Panc1 (cell line): ENCODE data around the gene CATSPER3. TPM values are rescaled to one million over a fixed set of nuclear protein-coding genes. Genes with fewer than 3 reads are reported as not detected.

Experiments
- ATAC-seq: fragments of 200-7000 bp; cut with Tn5 transposase; 2 replicates; pipeline ENCODE4 v1.9.1; 2020; ENCODE audit warnings: mild to moderate bottlenecking, moderate library complexity
- BruUV-seq: library from RNA; stranded (reverse); fragments of 400-500 nt; replicated peaks from 2 replicates; lab custom pipeline; 2021; lab: Mats Ljungman, UMichigan
- CTCF ChIA-PET: fragments of 300-600 bp; sonication (Branson Sonifier 250); formaldehyde crosslinking; loops from one replicate; lab custom pipeline; 2022; ENCODE audit warnings: antibody characterized with exemption; lab: Charles Lee
- POLR2A ChIA-PET: fragments of 300-600 bp; sonication (Branson Sonifier 250); formaldehyde crosslinking; loops from one replicate; lab custom pipeline; 2022; ENCODE audit warnings: antibody characterized with exemption; lab: Charles Lee
- DNase-seq: peaks from one replicate; pipeline ENCODE4 v3.0.0-alpha.2; 2010; ENCODE audit warnings: low read depth, low spot score
- H3K27ac ChIP-seq: 2 replicates; pipeline ENCODE4 v1.5.1; 2011; ENCODE audit warnings: mild to moderate bottlenecking, low read length, inconsistent platforms
- H3K27me3 ChIP-seq: fragments of 200-500 bp; sonication (Bioruptor generic); 2 replicates; pipeline ENCODE4 v1.6.0; 2014; ENCODE audit warnings: low read length, inconsistent platforms; ENCODE audit not compliant: control insufficient read depth, insufficient read depth
- H3K36me3 ChIP-seq: fragments of 200-500 bp; sonication (Bioruptor generic); 2 replicates; pipeline ENCODE4 v1.5.1; 2014; ENCODE audit warnings: inconsistent platforms, mild to moderate bottlenecking, low read length, moderate library complexity; ENCODE audit not compliant: control insufficient read depth, insufficient read depth
- H3K4me1 ChIP-seq: 2 replicates; pipeline ENCODE4 v1.5.1; 2011; ENCODE audit warnings: inconsistent platforms, mild to moderate bottlenecking, low read length, moderate library complexity; ENCODE audit not compliant: control insufficient read depth, insufficient read depth
- H3K4me3 ChIP-seq, 2 experiments: 2 replicates each; pipeline ENCODE4 v1.5.1; 2011 to 2012; ENCODE audit warnings: low read depth in 2 of 2, low read length in 2 of 2, mild to moderate bottlenecking in 2 of 2, inconsistent platforms in 1 of 2, moderate library complexity in 1 of 2
- H3K9me3 ChIP-seq: fragments of 200-500 bp; sonication (Bioruptor generic); 2 replicates; pipeline ENCODE4 v1.5.1; 2014; ENCODE audit warnings: low read depth, mild to moderate bottlenecking, inconsistent platforms, low read length, moderate library complexity; ENCODE audit not compliant: control insufficient read depth, insufficient read depth
- POLR2AphosphoS5 ChIP-seq: IDR thresholded peaks from 2 replicates; pipeline ENCODE4 v1.6.1; 2012; ENCODE audit warnings: mild to moderate bottlenecking, low read depth, low read length, moderate library complexity
- SIN3A ChIP-seq: IDR thresholded peaks from 2 replicates; pipeline ENCODE4 v1.6.1; 2012; ENCODE audit warnings: low read depth, mild to moderate bottlenecking, low read length, moderate library complexity, borderline replicate concordance; ENCODE audit not compliant: insufficient read depth
- TCF7L2 ChIP-seq: IDR thresholded peaks from 2 replicates; pipeline ENCODE4 v1.6.1; 2011; ENCODE audit warnings: mild to moderate bottlenecking, low read depth, low read length, inconsistent platforms
- in situ Hi-C: cut with HindIII; loops from 2 replicates; pipeline ENCODE4 v1.10.0; 2016; ENCODE audit warnings: low sequenced_read_pairs, low pct_unique_long_range_greater_than_20kb
- intact Hi-C: fragments of 100-400 bp; cut with micrococcal nuclease; formaldehyde crosslinking; loops from one replicate; pipeline ENCODE4 v1.10.0; 2022; ENCODE audit not compliant: unreplicated experiment
- total RNA-seq: library from RNA; stranded (reverse); gene quantifications from one replicate; pipeline ENCODE4 v1.2.1, GENCODE V29; 2021; ENCODE audit not compliant: unreplicated experiment
- TF ChIP-seq, protein P1 (sequence below): fragments of 450-650 bp; IDR thresholded peaks from 2 replicates; pipeline ENCODE4 v1.5.1; 2017; ENCODE audit warnings: mild to moderate bottlenecking
- TF ChIP-seq, protein P2 (sequence below), 2 experiments: IDR thresholded peaks; 2 replicates each; pipeline ENCODE4 v1.6.1; 2011 to 2012; ENCODE audit warnings: low read depth in 2 of 2, control low read depth in 1 of 2, low read length in 1 of 2, mild to moderate bottlenecking in 1 of 2, moderate library complexity in 1 of 2; ENCODE audit not compliant: insufficient read depth in 1 of 2

The CATSPER3 gene
- total RNA-seq, 1 experiment from 2014 or later = 0.69 TPM

DNA sequence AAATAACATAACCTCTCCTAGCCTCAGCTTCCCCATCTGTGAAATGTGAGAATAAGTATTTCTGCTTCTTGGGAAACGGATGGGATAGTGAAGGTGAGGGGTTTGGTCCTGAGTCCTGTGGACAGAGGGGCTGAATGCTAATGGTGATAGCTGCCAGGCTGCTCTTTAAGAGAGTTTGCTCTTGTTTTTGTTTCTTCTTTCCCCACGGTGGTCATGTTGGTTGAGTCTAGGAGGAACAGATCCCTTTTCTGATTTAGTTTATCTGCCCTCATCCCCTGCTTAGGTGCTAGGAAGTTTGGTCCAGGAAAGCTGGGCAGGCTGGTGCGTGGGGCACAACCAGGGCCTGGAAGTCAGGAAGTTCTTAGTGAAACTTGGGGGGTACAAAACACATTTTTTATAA is 74.0 kb downstream of the CATSPER3 start:
- in situ Hi-C loops = no loop called here
- BruUV-seq = no TSS peak
- Histone ChIP-seq H3K9me3 (no peaks in the 10 kb centered on the region), H3K27me3 (no peaks in the 10 kb centered on the region; the same call in 1 of the 2 replicates), H3K27ac (no peak overlapping the region), H3K4me3 (no peak overlapping the region), H3K4me1 (peaks cover under 1% of the 10 kb centered on the region; the same call in 1 of the 2 replicates), H3K36me3 (no peaks in the 10 kb centered on the region)
- intact Hi-C loops = no loop called here
- no peak for DNase-seq
- ChIA-PET CTCF (no interaction called here), POLR2A (no interaction called here)
- no peak for TF ChIP-seq TCF7L2
- TF ChIP-seq, protein P1, sequence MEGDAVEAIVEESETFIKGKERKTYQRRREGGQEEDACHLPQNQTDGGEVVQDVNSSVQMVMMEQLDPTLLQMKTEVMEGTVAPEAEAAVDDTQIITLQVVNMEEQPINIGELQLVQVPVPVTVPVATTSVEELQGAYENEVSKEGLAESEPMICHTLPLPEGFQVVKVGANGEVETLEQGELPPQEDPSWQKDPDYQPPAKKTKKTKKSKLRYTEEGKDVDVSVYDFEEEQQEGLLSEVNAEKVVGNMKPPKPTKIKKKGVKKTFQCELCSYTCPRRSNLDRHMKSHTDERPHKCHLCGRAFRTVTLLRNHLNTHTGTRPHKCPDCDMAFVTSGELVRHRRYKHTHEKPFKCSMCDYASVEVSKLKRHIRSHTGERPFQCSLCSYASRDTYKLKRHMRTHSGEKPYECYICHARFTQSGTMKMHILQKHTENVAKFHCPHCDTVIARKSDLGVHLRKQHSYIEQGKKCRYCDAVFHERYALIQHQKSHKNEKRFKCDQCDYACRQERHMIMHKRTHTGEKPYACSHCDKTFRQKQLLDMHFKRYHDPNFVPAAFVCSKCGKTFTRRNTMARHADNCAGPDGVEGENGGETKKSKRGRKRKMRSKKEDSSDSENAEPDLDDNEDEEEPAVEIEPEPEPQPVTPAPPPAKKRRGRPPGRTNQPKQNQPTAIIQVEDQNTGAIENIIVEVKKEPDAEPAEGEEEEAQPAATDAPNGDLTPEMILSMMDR = no peak
- no peak for TF ChIP-seq SIN3A
- TF ChIP-seq POLR2AphosphoS5 = no peak
- TF ChIP-seq, protein P2, sequence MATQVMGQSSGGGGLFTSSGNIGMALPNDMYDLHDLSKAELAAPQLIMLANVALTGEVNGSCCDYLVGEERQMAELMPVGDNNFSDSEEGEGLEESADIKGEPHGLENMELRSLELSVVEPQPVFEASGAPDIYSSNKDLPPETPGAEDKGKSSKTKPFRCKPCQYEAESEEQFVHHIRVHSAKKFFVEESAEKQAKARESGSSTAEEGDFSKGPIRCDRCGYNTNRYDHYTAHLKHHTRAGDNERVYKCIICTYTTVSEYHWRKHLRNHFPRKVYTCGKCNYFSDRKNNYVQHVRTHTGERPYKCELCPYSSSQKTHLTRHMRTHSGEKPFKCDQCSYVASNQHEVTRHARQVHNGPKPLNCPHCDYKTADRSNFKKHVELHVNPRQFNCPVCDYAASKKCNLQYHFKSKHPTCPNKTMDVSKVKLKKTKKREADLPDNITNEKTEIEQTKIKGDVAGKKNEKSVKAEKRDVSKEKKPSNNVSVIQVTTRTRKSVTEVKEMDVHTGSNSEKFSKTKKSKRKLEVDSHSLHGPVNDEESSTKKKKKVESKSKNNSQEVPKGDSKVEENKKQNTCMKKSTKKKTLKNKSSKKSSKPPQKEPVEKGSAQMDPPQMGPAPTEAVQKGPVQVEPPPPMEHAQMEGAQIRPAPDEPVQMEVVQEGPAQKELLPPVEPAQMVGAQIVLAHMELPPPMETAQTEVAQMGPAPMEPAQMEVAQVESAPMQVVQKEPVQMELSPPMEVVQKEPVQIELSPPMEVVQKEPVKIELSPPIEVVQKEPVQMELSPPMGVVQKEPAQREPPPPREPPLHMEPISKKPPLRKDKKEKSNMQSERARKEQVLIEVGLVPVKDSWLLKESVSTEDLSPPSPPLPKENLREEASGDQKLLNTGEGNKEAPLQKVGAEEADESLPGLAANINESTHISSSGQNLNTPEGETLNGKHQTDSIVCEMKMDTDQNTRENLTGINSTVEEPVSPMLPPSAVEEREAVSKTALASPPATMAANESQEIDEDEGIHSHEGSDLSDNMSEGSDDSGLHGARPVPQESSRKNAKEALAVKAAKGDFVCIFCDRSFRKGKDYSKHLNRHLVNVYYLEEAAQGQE (IDR thresholded peaks at IDR 0.05; ENCODE audit: insufficient read depth in 1 of 2, low read depth in 2 of 2, low read length in 1 of 2) = no peak
- ATAC-seq = no peak

DNA sequence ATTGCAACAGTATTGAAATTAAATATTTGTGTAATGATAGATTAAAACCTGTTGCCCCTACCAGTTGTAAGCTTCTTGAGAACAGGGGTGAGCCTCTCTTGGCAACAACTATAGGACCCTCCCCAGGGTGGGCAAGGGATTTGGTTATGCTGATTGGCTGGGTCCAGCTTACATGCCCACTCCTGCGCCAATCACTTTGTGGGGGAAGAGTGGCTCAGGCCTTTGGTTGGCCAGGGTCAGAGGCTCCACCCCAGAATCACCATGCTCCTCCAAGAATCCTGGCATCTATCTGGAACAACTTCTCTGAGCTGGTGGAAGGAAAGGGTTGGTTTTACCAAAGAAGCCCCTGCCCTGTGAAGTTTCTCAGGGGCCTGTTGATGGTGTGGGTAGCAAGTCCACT is 74.9 kb downstream of the CATSPER3 start:
- POLR2A ChIA-PET = no interaction called here
- TF ChIP-seq SIN3A = no peak
- no peak for TF ChIP-seq POLR2AphosphoS5
- TF ChIP-seq, protein P1 = no peak
- no peak for TF ChIP-seq TCF7L2
- TF ChIP-seq, protein P2 (IDR thresholded peaks at IDR 0.05; ENCODE audit: insufficient read depth in 1 of 2, low read depth in 2 of 2, low read length in 1 of 2) = no peak

More for the DNA sequence above, 74.9 kb downstream of the CATSPER3 start:
- Histone ChIP-seq H3K9me3 (no peaks in the 10 kb centered on the region), H3K27ac (no peak overlapping the region), H3K4me1 (no peaks in the 10 kb centered on the region), H3K4me3 (no peak overlapping the region), H3K36me3 (no peaks in the 10 kb centered on the region), H3K27me3 (no peaks in the 10 kb centered on the region; the same call in 1 of the 2 replicates)
- intact Hi-C loops (no loop called here), in situ Hi-C loops (no loop called here)
- DNase-seq = no peak
- ATAC-seq = no peak
- CTCF ChIA-PET = no interaction called here
- no TSS peak for BruUV-seq
